K562 (cell line): Measurements from ENCODE around the gene RFT1. TPM values are rescaled to one million over a fixed set of nuclear protein-coding genes. Genes with fewer than 3 reads are reported as not detected.

Source experiments
- ATAC-seq: fragments of 200-7000 bp; cut with Tn5 transposase; 3 replicates; pipeline ENCODE4 v1.9.1; 2020; ENCODE audit warnings: moderate library complexity
- BruUV-seq: library from RNA; stranded (reverse); fragments of 400-500 nt; replicated peaks from 2 replicates; lab custom pipeline; 2021; lab: Mats Ljungman, UMichigan
- CTCF ChIA-PET: fragments of 300-600 bp; formaldehyde crosslinking; extraction: SDS; loops from one replicate; lab custom pipeline; 2021; ENCODE audit warnings: low intra/inter-chr PET ratio; lab: Yijun Ruan, JAX
- POLR2A ChIA-PET: fragments of 300-600, 350-650 bp; sonication (Branson Sonifier 250); formaldehyde crosslinking; extraction: SDS; loops from one replicate; lab custom pipeline; 2021; ENCODE audit warnings: antibody characterized with exemption, inconsistent platforms; lab: Yijun Ruan, JAX
- DNase-seq, 4 experiments: peaks; one replicate each; pipeline versions ENCODE4 v3.0.0 to v3.0.0-alpha.2; 2011 to 2018; ENCODE audit warnings: low spot score in 3 of 4, mixed read lengths in 3 of 4; ENCODE audit errors: extremely low read depth in 1 of 4
- FAIRE-seq: peaks from 2 replicates; lab custom pipeline; 2011; peaks lifted over from hg19 to GRCh38; lab: Jason Lieb, UNC
- H2AFZ ChIP-seq: 2 replicates; pipeline ENCODE4 v1.6.0; 2011; ENCODE audit warnings: low read depth, low read length, control low read depth, inconsistent platforms
- H3K27ac ChIP-seq: fragments of 200-600 bp; 3 replicates; pipeline ENCODE4 v1.8.0; 2011; ENCODE audit warnings: low read depth, mild to moderate bottlenecking, control low read depth, inconsistent platforms, low read length, moderate library complexity, mixed read lengths; ENCODE audit errors: extremely low read depth
- H3K27me3 ChIP-seq, 2 experiments: fragments of 300-600 bp in 1 of 2; 2 replicates in 1 of 2; 3 replicates in 1 of 2; pipeline versions ENCODE4 v1.6.0 to v1.8.0; 2011; ENCODE audit warnings: inconsistent platforms in 2 of 2, low read length in 2 of 2, mild to moderate bottlenecking in 1 of 2, mixed read lengths in 1 of 2, moderate library complexity in 1 of 2; ENCODE audit not compliant: control insufficient read depth in 2 of 2, insufficient read depth in 2 of 2
- H3K36me3 ChIP-seq: fragments of 300-600 bp; 3 replicates; pipeline ENCODE4 v1.8.0; 2011; ENCODE audit warnings: mild to moderate bottlenecking, low read length, inconsistent platforms; ENCODE audit not compliant: control insufficient read depth, insufficient read depth
- H3K4me1 ChIP-seq, 2 experiments: fragments of 200-600 bp in 1 of 2; replicated peaks in 1 of 2; 2 replicates in 1 of 2; 3 replicates in 1 of 2; pipeline versions ENCODE4 v1.5.1 to v1.8.0; 2011; ENCODE audit warnings: inconsistent platforms in 2 of 2, low read length in 2 of 2, mild to moderate bottlenecking in 1 of 2, mixed read lengths in 1 of 2, moderate library complexity in 1 of 2; ENCODE audit not compliant: control insufficient read depth in 2 of 2, insufficient read depth in 2 of 2
- H3K4me2 ChIP-seq: 2 replicates; pipeline ENCODE4 v1.6.1; 2011; ENCODE audit warnings: low read length, control low read depth, inconsistent platforms, mixed read lengths; ENCODE audit not compliant: insufficient read depth
- H3K4me3 ChIP-seq: fragments of 200-600 bp; sonication (generic), shearing (Covaris generic); 2 replicates; pipeline ENCODE4 v1.5.1; 2016; ENCODE audit warnings: control low read depth, inconsistent platforms
- H3K79me2 ChIP-seq: fragments of 200-600 bp; 3 replicates; pipeline ENCODE4 v1.8.0; 2011; ENCODE audit warnings: low read length, inconsistent platforms; ENCODE audit not compliant: control insufficient read depth, insufficient read depth
- H3K9ac ChIP-seq, 2 experiments: 2 replicates each; pipeline versions ENCODE4 v1.6.0 to v1.6.1; 2011; ENCODE audit warnings: low read depth in 2 of 2, low read length in 2 of 2, control low read depth in 1 of 2, inconsistent platforms in 1 of 2, mild to moderate bottlenecking in 1 of 2, mixed read lengths in 1 of 2; ENCODE audit not compliant: insufficient read depth in 1 of 2
- H3K9me1 ChIP-seq: one replicate; pipeline ENCODE4 v1.6.0; 2011; ENCODE audit warnings: inconsistent platforms, mild to moderate bottlenecking, low read length, moderate library complexity; ENCODE audit not compliant: control insufficient read depth, insufficient read depth
- H3K9me3 ChIP-seq: replicated peaks from 2 replicates; pipeline ENCODE4 v1.5.1; 2011; ENCODE audit warnings: low read depth, low read length, inconsistent platforms; ENCODE audit not compliant: control insufficient read depth, insufficient read depth
- H4K20me1 ChIP-seq: replicated peaks from 2 replicates; pipeline ENCODE4 v1.6.1; 2011; ENCODE audit warnings: low read length, inconsistent platforms, mixed read lengths; ENCODE audit not compliant: control insufficient read depth, insufficient read depth
- ADNP ChIP-seq: fragments of 200-800 bp; sonication (Bioruptor generic); IDR thresholded peaks from 2 replicates; pipeline ENCODE4 v1.6.1; 2016; ENCODE audit warnings: missing genetic modification characterization, missing compliant biosample characterization
- FUS ChIP-seq: fragments of 200-400 bp; formaldehyde crosslinking; optimal IDR thresholded peaks from 2 replicates; pipeline ENCODE3; 2017; ENCODE audit warnings: low read depth, low read length
- WGBS: fragments of 100-300 bp; shearing (Covaris generic); methylation state at CpG from one replicate; pipeline ENCODE4 v1.1.6; 2016; ENCODE audit warnings: low coverage, mixed read lengths; ENCODE audit not compliant: insufficient coverage; ENCODE audit errors: missing lambda C conversion rate; 5-methylcytosine and 5-hydroxymethylcytosine counted together
- in situ Hi-C: fragments of 300-500 bp; cut with MboI; formaldehyde crosslinking; loops from 4 replicates; pipeline ENCODE4 v1.15.0; 2018; ENCODE audit warnings: inconsistent platforms, mixed read lengths
- intact Hi-C: fragments of 100-400 bp; cut with micrococcal nuclease; formaldehyde crosslinking; loops from 2 replicates; pipeline ENCODE4 v1.14.2; 2022
- polyA plus RNA-seq, 8 experiments: library from polyadenylated mRNA; depleted of rRNA in 4 of 8; stranded (reverse) in 5 of 8; unstranded in 3 of 8; fragments of >200 nt; fragmentation: Nextera tagmentation in 2 of 8; fragmentation: Illumina TruSeq in 1 of 8; extraction: Ambion mirVana in 2 of 8; extraction: Trizol in 1 of 8; gene quantifications; 2 replicates each; pipeline versions ENCODE4 v1.2.1 to v1.2.3, GENCODE V29; 2011 to 2014; ENCODE audit warnings: inconsistent platforms in 1 of 8, missing spikeins in 1 of 8
- total RNA-seq, 7 experiments: library from RNA; depleted of rRNA in 6 of 7; stranded (reverse); fragments of >200 nt in 6 of 7; fragmentation: Illumina TruSeq in 2 of 7; extraction: Trizol in 2 of 7; gene quantifications; 2 replicates each; pipeline versions ENCODE4 v1.2.1 to v1.2.3, GENCODE V29; 2011 to 2021; ENCODE audit warnings: low replicate concordance in 1 of 7
- TF ChIP-seq, protein P1 (sequence below), 2 experiments: fragments of 450-650 bp; IDR thresholded peaks; 2 replicates each; pipeline ENCODE4 v1.6.1; 2018; ENCODE audit warnings: mild to moderate bottlenecking in 2 of 2, low read depth in 1 of 2; ENCODE audit not compliant: partially characterized antibody in 2 of 2

Gene RFT1
- total and polyA plus RNA-seq, 9 of the 15 experiments (the other 6 are each of a cell fraction or from before 2014, with no cell fraction given) = 4.4 to 23.8 (median 8.9) TPM

DNA sequence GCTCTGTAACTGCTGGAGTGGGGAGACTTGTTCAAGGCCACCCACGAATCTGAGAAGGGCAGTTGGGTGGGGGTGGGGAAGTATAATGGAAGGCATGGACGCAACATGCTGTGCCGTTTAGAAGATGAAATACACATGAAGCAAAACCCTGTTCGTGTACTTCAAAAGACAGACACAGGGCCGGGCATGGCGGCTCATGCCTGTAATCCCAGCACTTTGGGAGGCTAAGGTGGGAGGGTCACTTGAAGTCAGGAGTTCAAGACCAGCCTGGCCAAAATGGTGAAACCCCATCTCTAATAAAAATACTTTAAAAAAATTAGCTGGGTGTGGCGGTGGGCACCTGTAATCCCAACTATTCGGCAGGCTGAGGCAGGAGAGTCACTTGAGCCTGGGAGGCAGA is 47.5 kb downstream of the RFT1 start:
- TF ChIP-seq FUS (no peak), ADNP (tag) (no peak)
- TF ChIP-seq, protein P1, sequence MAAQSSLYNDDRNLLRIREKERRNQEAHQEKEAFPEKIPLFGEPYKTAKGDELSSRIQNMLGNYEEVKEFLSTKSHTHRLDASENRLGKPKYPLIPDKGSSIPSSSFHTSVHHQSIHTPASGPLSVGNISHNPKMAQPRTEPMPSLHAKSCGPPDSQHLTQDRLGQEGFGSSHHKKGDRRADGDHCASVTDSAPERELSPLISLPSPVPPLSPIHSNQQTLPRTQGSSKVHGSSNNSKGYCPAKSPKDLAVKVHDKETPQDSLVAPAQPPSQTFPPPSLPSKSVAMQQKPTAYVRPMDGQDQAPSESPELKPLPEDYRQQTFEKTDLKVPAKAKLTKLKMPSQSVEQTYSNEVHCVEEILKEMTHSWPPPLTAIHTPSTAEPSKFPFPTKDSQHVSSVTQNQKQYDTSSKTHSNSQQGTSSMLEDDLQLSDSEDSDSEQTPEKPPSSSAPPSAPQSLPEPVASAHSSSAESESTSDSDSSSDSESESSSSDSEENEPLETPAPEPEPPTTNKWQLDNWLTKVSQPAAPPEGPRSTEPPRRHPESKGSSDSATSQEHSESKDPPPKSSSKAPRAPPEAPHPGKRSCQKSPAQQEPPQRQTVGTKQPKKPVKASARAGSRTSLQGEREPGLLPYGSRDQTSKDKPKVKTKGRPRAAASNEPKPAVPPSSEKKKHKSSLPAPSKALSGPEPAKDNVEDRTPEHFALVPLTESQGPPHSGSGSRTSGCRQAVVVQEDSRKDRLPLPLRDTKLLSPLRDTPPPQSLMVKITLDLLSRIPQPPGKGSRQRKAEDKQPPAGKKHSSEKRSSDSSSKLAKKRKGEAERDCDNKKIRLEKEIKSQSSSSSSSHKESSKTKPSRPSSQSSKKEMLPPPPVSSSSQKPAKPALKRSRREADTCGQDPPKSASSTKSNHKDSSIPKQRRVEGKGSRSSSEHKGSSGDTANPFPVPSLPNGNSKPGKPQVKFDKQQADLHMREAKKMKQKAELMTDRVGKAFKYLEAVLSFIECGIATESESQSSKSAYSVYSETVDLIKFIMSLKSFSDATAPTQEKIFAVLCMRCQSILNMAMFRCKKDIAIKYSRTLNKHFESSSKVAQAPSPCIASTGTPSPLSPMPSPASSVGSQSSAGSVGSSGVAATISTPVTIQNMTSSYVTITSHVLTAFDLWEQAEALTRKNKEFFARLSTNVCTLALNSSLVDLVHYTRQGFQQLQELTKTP (IDR thresholded peaks at IDR 0.05; ENCODE audit: low read depth in 1 of 2, partially characterized antibody in 2 of 2) = no peak
- TF ChIP-seq, all 486 proteins: peak for 0
- FAIRE-seq (no peak), DNase-seq (no peak), ATAC-seq (no peak)
- ChIA-PET POLR2A (no interaction called here), CTCF (no interaction called here)
- Histone ChIP-seq H3K4me3 (no peak overlapping the region), H3K4me2 (no peak overlapping the region), H3K27me3 (no peaks in the 10 kb centered on the region), H3K79me2 (no peaks in the 10 kb centered on the region), H4K20me1 (no peaks in the 10 kb centered on the region), H2AFZ (no peak overlapping the region), H3K27ac (no peak overlapping the region), H3K9me1 (no peaks in the 10 kb centered on the region), H3K36me3 (no peaks in the 10 kb centered on the region), H3K4me1 (peaks cover 10 to 15% of the 10 kb centered on the region in 2 experiments; a peak in 4 of 5 replicates), H3K9me3 (no peaks in the 10 kb centered on the region), H3K9ac (no peak overlapping the region)
- intact Hi-C loops = no loop called here
- WGBS = 39% methylated on average over 7 of the region's 8 CpGs
- in situ Hi-C loops = no loop called here
- BruUV-seq = no TSS peak
